ENCODE results near the gene URB2. TPM values are rescaled to one million over a fixed set of nuclear protein-coding genes. Genes with fewer than 3 reads are reported as not detected.

URB2 gene
- total RNA-seq, 4 donors from 2014 or later = 5.0 to 14.6 (median 8.3) TPM

- intact Hi-C loops (cut with DNase I) = loop anchor here (10.0 kb wide), 1 partner anchor 395 kb away; the partner anchor contains the start of gene GALNT2
Measured at GRCh38 chr1:229669333-229669732, 43.3 kb downstream of the URB2 start.

GRCh38 chr1:229671310-229671709 is 45.3 kb downstream of the URB2 start:
- Histone ChIP-seq H3K27ac (replicated peaks in 1 of 4) (no peak overlapping the region), H3K4me3 (no peak overlapping the region), H3K9me3 (no peaks in the 10 kb centered on the region), H3K36me3 (no peaks in the 10 kb centered on the region), H3K4me1 (peaks cover 0 to 10% (median 3%) of the 10 kb centered on the region in 4 donors), H3K27me3 (no peaks in the 10 kb centered on the region)
- 90% methylated on average over 5 of the region's 5 CpGs for WGBS
- intact Hi-C loops (cut with DNase I) = no loop called here
- TF ChIP-seq CTCF (IDR thresholded peaks at IDR 0.05) (no peak), POLR2A (IDR thresholded peaks at IDR 0.05; ENCODE audit: low read depth) (no peak), EP300 (IDR thresholded peaks at IDR 0.05) (no peak), POLR2AphosphoS5 (IDR thresholded peaks at IDR 0.05) (no peak)
- no peak for DNase-seq (ENCODE audit: extremely low spot score)

More at GRCh38 chr1:229669333-229669732, 43.3 kb downstream of the URB2 start:
- WGBS = 78% methylated on average over 4 of the region's 4 CpGs
- no peaks in the 10 kb centered on the region for H3K36me3 ChIP-seq
- H3K9me3 ChIP-seq = no peaks in the 10 kb centered on the region
- H3K4me3 ChIP-seq = no peak overlapping the region
- H3K27ac ChIP-seq (replicated peaks in 1 of 4) = no peak overlapping the region
- no peaks in the 10 kb centered on the region for H3K27me3 ChIP-seq
- no peak for DNase-seq (ENCODE audit: extremely low spot score)
- TF ChIP-seq EP300 (IDR thresholded peaks at IDR 0.05) = no peak
- TF ChIP-seq POLR2AphosphoS5 (IDR thresholded peaks at IDR 0.05) = no peak
- no peak for TF ChIP-seq POLR2A (IDR thresholded peaks at IDR 0.05; ENCODE audit: low read depth)
- no peak for TF ChIP-seq CTCF (IDR thresholded peaks at IDR 0.05)
- H3K4me1 ChIP-seq = peaks cover 0 to 15% (median 7%) of the 10 kb centered on the region in 4 donors

GRCh38 chr1:229672246-229672645 is 46.2 kb downstream of the URB2 start:
- Histone ChIP-seq H3K27ac (replicated peaks in 1 of 4) (no peak overlapping the region), H3K36me3 (no peaks in the 10 kb centered on the region), H3K27me3 (no peaks in the 10 kb centered on the region), H3K4me1 (peaks cover 0 to 4% (median 0%) of the 10 kb centered on the region in 4 donors), H3K9me3 (no peaks in the 10 kb centered on the region), H3K4me3 (no peak overlapping the region)
- no peak for DNase-seq (ENCODE audit: extremely low spot score)
- 52% methylated on average over 2 of the region's 2 CpGs for WGBS
- intact Hi-C loops (cut with DNase I) = no loop called here
- no peak for TF ChIP-seq POLR2AphosphoS5 (IDR thresholded peaks at IDR 0.05)

GRCh38 chr1:229674042-229674441 is 48.0 kb downstream of the URB2 start:
- 54% methylated on average over 2 of the region's 5 CpGs for WGBS
- H3K9me3 ChIP-seq = no peaks in the 10 kb centered on the region
- H3K36me3 ChIP-seq = no peaks in the 10 kb centered on the region
- no peak overlapping the region for H3K27ac ChIP-seq (replicated peaks in 1 of 4)
- H3K4me3 ChIP-seq = no peak overlapping the region
- H3K27me3 ChIP-seq = no peaks in the 10 kb centered on the region
- peaks cover 0 to 4% (median 0%) of the 10 kb centered on the region in 4 donors for H3K4me1 ChIP-seq
- TF ChIP-seq CTCF (IDR thresholded peaks at IDR 0.05) = no peak
- TF ChIP-seq EP300 (IDR thresholded peaks at IDR 0.05) = no peak
- no peak for TF ChIP-seq POLR2AphosphoS5 (IDR thresholded peaks at IDR 0.05)
- TF ChIP-seq POLR2A (IDR thresholded peaks at IDR 0.05; ENCODE audit: low read depth) = no peak
- DNase-seq (ENCODE audit: extremely low spot score) = no peak
- intact Hi-C loops (cut with DNase I) = no loop called here

GRCh38 chr1:229675396-229675795 is 49.3 kb downstream of the URB2 start:
- intact Hi-C loops (cut with DNase I) = no loop called here
- no peaks in the 10 kb centered on the region for H3K4me1 ChIP-seq
- no peak for DNase-seq (ENCODE audit: extremely low spot score)
- H3K4me3 ChIP-seq = no peak overlapping the region
- H3K27me3 ChIP-seq = no peaks in the 10 kb centered on the region
- H3K36me3 ChIP-seq = no peaks in the 10 kb centered on the region
- H3K27ac ChIP-seq (replicated peaks in 1 of 4) = no peak overlapping the region
- no peak for TF ChIP-seq POLR2A (IDR thresholded peaks at IDR 0.05; ENCODE audit: low read depth)
- no peak for TF ChIP-seq CTCF (IDR thresholded peaks at IDR 0.05)
- no peak for TF ChIP-seq POLR2AphosphoS5 (IDR thresholded peaks at IDR 0.05)
- no peak for TF ChIP-seq EP300 (IDR thresholded peaks at IDR 0.05)
- H3K9me3 ChIP-seq = no peaks in the 10 kb centered on the region

Data from esophagus muscularis mucosa (tissue), 4 donors.